Loucy (cell line): ENCODE measurements around the gene PPP2R1B.

Experiments used
- H2AFZ ChIP-seq: fragments of 200-600 bp; sonication (generic); 2 replicates; pipeline ENCODE4 v1.6.0; 2016; ENCODE audit warnings: antibody characterized with exemption, mild to moderate bottlenecking, low read length, moderate library complexity
- H3F3A ChIP-seq: fragments of 200-600 bp; 2 replicates; pipeline ENCODE4 v1.6.0; 2016; ENCODE audit warnings: antibody characterized with exemption, low read depth, mild to moderate bottlenecking
- H3K27me3 ChIP-seq: fragments of 200-600 bp; sonication (generic); 2 replicates; pipeline ENCODE4 v1.6.1; 2014; ENCODE audit warnings: low read length, mild to moderate bottlenecking; ENCODE audit not compliant: insufficient read depth, poor library complexity, severe bottlenecking
- H3K36me3 ChIP-seq: fragments of 200-600 bp; sonication (generic); 2 replicates; pipeline ENCODE4 v1.6.1; 2016; ENCODE audit warnings: low read length; ENCODE audit not compliant: insufficient read depth
- H3K4me1 ChIP-seq: fragments of 200-600 bp; sonication (generic); 2 replicates; pipeline ENCODE4 v1.5.1; 2014; ENCODE audit warnings: low read length, mild to moderate bottlenecking; ENCODE audit not compliant: insufficient read depth, poor library complexity, severe bottlenecking
- H3K4me2 ChIP-seq: fragments of 200-600 bp; sonication (generic); 2 replicates; pipeline ENCODE4 v1.6.0; 2014; ENCODE audit warnings: antibody characterized with exemption, low read length, low read depth, mild to moderate bottlenecking; ENCODE audit not compliant: poor library complexity, severe bottlenecking
- H3K4me3 ChIP-seq: fragments of 200-600 bp; sonication (generic); 2 replicates; pipeline ENCODE4 v1.5.1; 2014; ENCODE audit warnings: low read length, mild to moderate bottlenecking, mixed read lengths; ENCODE audit not compliant: poor library complexity, severe bottlenecking
- H3K79me2 ChIP-seq: fragments of 200-600 bp; sonication (generic); 2 replicates; pipeline ENCODE4 v1.6.1; 2014; ENCODE audit warnings: low read length; ENCODE audit not compliant: insufficient read depth
- H3K9ac ChIP-seq: fragments of 200-600 bp; sonication (generic); 2 replicates; pipeline ENCODE4 v1.6.0; 2014; ENCODE audit warnings: mild to moderate bottlenecking, low read depth, low read length, moderate library complexity; ENCODE audit not compliant: poor library complexity, severe bottlenecking
- H3K9me2 ChIP-seq: fragments of 200-600 bp; sonication (generic); replicated peaks from 2 replicates; pipeline ENCODE4 v1.6.1; 2016; ENCODE audit warnings: low read depth, low read length, mixed read lengths
- H3K9me3 ChIP-seq: fragments of 200-600 bp; sonication (generic); 2 replicates; pipeline ENCODE4 v1.6.1; 2014; ENCODE audit warnings: mild to moderate bottlenecking, antibody characterized with exemption, low read length, low read depth; ENCODE audit not compliant: insufficient read depth
- H4K20me1 ChIP-seq: fragments of 200-600 bp; sonication (generic); 2 replicates; pipeline ENCODE4 v1.6.0; 2014; ENCODE audit warnings: antibody characterized with exemption, low read length, mild to moderate bottlenecking; ENCODE audit not compliant: insufficient read depth, poor library complexity, severe bottlenecking
- EZH2phosphoT487 ChIP-seq: fragments of 200-600 bp; IDR thresholded peaks from 2 replicates; pipeline ENCODE4 v1.6.1; 2018; ENCODE audit warnings: antibody characterized with exemption, mild to moderate bottlenecking, moderate library complexity, borderline replicate concordance
- TF ChIP-seq, protein P1 (sequence below): fragments of 200-600 bp; sonication (generic); conservative IDR thresholded peaks from 2 replicates; pipeline ENCODE4 v1.5.1; 2014; ENCODE audit warnings: mild to moderate bottlenecking, antibody characterized with exemption, low read length

Gene PPP2R1B

DNA sequence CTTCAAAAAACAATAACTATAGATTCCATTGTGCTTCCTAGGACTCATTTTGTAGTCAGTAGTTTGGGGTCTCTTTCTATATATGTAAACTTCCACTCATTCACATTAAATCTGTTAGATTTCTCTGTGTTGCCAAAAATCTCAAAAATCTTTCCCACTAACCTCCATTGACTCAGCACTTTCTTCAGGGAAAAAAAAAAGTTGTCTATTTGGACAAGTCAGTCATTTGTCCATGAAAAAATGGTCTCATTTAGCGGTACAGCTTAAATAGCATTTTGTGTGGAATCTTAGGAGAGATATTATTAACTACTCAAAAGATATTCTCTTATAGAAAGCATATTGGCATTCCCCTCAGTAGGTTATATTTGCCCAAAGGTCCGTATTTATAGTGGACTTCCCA lies 81.9 kb downstream of the PPP2R1B start:
- no peak overlapping the region for H3K4me3 ChIP-seq

DNA sequence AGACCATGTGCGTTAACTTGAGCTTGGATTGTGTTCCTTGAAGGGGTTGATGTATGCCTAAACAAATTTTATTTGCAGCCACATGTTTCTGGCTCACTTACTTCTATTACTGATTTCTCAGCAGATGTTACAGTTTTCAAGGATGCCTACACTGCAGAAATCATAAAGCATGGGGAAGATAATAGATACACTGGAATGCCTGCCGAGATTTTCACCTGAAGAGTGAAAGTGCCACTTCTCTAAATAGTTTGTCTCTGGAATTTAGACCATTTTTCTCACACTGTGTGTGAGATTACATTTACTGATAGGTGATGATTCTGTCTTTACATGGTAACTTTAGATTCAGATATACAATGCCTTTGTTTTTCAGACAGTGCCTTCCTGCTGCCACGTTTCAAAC lies 82.4 kb downstream of the PPP2R1B start:
- TF ChIP-seq EZH2phosphoT487, result no peak
- TF ChIP-seq, protein P1, sequence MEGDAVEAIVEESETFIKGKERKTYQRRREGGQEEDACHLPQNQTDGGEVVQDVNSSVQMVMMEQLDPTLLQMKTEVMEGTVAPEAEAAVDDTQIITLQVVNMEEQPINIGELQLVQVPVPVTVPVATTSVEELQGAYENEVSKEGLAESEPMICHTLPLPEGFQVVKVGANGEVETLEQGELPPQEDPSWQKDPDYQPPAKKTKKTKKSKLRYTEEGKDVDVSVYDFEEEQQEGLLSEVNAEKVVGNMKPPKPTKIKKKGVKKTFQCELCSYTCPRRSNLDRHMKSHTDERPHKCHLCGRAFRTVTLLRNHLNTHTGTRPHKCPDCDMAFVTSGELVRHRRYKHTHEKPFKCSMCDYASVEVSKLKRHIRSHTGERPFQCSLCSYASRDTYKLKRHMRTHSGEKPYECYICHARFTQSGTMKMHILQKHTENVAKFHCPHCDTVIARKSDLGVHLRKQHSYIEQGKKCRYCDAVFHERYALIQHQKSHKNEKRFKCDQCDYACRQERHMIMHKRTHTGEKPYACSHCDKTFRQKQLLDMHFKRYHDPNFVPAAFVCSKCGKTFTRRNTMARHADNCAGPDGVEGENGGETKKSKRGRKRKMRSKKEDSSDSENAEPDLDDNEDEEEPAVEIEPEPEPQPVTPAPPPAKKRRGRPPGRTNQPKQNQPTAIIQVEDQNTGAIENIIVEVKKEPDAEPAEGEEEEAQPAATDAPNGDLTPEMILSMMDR, result no peak
- Histone ChIP-seq H3K27me3 (no peaks in the 10 kb centered on the region), H3K79me2 (no peaks in the 10 kb centered on the region), H3K9ac (no peak overlapping the region), H3K4me1 (no peaks in the 10 kb centered on the region), H4K20me1 (no peaks in the 10 kb centered on the region), H3K9me2 (no peaks in the 10 kb centered on the region), H3K4me3 (no peak overlapping the region), H2AFZ (no peak overlapping the region), H3F3A (no peaks in the 10 kb centered on the region), H3K4me2 (no peak overlapping the region), H3K9me3 (no peaks in the 10 kb centered on the region), H3K36me3 (peaks cover 14% of the 10 kb centered on the region; the same call in 1 of the 2 replicates)

More for the DNA sequence above, 81.9 kb downstream of the PPP2R1B start:
- Histone ChIP-seq H3K4me1 (no peaks in the 10 kb centered on the region), H2AFZ (no peak overlapping the region), H4K20me1 (no peaks in the 10 kb centered on the region), H3F3A (no peaks in the 10 kb centered on the region), H3K4me2 (no peak overlapping the region), H3K9me3 (no peaks in the 10 kb centered on the region), H3K9me2 (no peaks in the 10 kb centered on the region), H3K9ac (no peak overlapping the region), H3K27me3 (no peaks in the 10 kb centered on the region), H3K36me3 (peaks cover 18% of the 10 kb centered on the region; the same call in 1 of the 2 replicates), H3K79me2 (no peaks in the 10 kb centered on the region)
- no peak for TF ChIP-seq EZH2phosphoT487
- TF ChIP-seq, protein P1, result no peak

DNA sequence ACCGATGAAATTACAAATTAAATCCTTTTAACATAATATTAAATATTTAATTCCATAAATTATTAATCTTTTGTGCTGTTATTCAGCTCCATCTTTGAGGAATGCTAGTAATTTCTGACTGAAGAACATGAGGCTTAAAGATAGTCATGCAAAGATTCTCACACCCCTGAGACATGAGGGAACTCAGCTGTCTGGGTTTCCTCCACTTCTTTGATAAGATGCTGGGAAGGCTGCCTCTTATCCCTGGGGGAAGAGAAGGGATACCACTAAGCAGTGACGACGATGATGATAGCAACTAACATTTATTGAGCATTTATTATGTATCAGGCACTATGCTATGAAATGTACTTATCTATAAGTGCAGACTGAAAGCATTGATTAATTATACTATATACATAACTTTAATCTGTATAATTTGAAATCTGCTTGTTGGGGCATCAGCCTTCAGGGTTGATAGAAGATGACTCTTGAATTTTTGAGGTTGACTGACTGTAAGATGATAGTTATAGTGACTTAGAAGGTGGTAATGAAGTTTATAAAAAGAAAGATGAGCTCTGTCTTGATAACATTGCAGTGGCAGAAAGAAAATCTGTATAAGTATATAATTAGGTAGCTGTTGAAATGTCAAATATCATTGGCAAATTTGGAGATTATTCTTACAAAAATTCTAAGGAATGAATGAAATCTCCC lies 85.6 kb downstream of the PPP2R1B start:
- Histone ChIP-seq H3K4me3 (no peak overlapping the region), H3K27me3 (no peaks in the 10 kb centered on the region), H4K20me1 (no peaks in the 10 kb centered on the region), H3K4me1 (no peaks in the 10 kb centered on the region), H3K9me2 (no peaks in the 10 kb centered on the region), H3K4me2 (no peak overlapping the region), H3K79me2 (no peaks in the 10 kb centered on the region), H3K9me3 (no peaks in the 10 kb centered on the region), H3K36me3 (peaks cover 7% of the 10 kb centered on the region; the same call in 1 of the 2 replicates), H2AFZ (no peak overlapping the region), H3K9ac (no peak overlapping the region), H3F3A (no peaks in the 10 kb centered on the region)
- TF ChIP-seq, protein P1, result no peak
- TF ChIP-seq EZH2phosphoT487, result no peak
